IPS-11a (cell line): ENCODE results near the gene LDLRAD3.
"Not testable (repeated sequence)": the region's sequence is repeated elsewhere in the genome, so short reads cannot be mapped to it uniquely, and the experiment has no call there.

Source experiments
- H3K4me3 ChIP-seq: one replicate; pipeline ENCODE4 v1.5.1; 2013; ENCODE audit warnings: low read depth, low read length, control low read depth

LDLRAD3 gene

DNA sequence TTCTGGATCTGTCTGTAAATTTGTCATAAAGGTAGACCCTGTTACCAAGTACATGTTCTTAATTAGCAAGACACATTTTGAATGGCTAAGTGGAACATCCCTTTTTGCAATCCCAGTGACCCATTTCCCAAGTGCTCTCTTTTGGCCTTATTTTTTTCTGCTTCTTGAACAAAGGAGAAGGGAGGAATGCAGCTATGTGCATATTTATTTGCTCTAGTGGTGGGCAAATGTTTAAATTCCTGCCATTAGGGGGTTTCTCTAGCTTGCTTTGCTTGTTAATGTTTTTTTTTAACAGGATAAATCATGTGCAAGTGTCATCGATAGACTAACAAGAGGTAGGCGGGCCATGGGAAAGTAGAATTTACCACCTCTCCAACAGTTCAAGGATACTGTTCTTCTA lies 209.7 kb downstream of the LDLRAD3 start:
- H3K4me3 ChIP-seq, result no peak overlapping the region

- H3K4me3 ChIP-seq, result no peak overlapping the region
Observed at GRCh38 chr11:36155124-36155561, 211.3 kb downstream of the LDLRAD3 start.

- H3K4me3 ChIP-seq, result no peak overlapping the region
Observed at GRCh38 chr11:36155770-36156160, 211.9 kb downstream of the LDLRAD3 start.

GRCh38 chr11:36156161-36156816 lies 212.4 kb downstream of the LDLRAD3 start:
- no peak overlapping the region for H3K4me3 ChIP-seq

- no peak overlapping the region for H3K4me3 ChIP-seq
Observed at GRCh38 chr11:36156817-36157519, 213.1 kb downstream of the LDLRAD3 start.

- no peak overlapping the region for H3K4me3 ChIP-seq
Observed at GRCh38 chr11:36160091-36160490, 216.2 kb downstream of the LDLRAD3 start.

DNA sequence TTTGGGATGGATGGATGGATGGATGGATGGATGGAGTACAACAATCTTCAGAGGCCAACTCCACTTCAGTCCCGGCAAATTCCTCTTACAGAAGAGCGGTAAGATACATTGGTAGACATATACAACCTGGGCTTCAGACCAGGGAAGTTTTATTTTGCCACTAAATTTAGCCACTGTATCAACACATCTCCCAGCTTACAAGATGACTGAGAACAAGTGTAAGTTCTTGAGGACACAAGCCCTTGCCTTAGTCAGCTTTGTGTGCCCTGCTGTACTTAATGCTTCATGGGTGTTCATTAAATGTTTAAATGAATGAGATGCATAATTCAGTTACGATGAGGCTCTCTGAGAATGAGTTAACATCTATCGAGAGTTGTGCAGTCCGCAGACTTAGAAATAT lies 217.7 kb downstream of the LDLRAD3 start:
- H3K4me3 ChIP-seq, result no peak overlapping the region

GRCh38 chr11:36162006-36162882 lies 218.4 kb downstream of the LDLRAD3 start:
- no peak overlapping the region for H3K4me3 ChIP-seq

GRCh38 chr11:36162883-36163434 lies 219.1 kb downstream of the LDLRAD3 start:
- H3K4me3 ChIP-seq, result no peak overlapping the region

DNA sequence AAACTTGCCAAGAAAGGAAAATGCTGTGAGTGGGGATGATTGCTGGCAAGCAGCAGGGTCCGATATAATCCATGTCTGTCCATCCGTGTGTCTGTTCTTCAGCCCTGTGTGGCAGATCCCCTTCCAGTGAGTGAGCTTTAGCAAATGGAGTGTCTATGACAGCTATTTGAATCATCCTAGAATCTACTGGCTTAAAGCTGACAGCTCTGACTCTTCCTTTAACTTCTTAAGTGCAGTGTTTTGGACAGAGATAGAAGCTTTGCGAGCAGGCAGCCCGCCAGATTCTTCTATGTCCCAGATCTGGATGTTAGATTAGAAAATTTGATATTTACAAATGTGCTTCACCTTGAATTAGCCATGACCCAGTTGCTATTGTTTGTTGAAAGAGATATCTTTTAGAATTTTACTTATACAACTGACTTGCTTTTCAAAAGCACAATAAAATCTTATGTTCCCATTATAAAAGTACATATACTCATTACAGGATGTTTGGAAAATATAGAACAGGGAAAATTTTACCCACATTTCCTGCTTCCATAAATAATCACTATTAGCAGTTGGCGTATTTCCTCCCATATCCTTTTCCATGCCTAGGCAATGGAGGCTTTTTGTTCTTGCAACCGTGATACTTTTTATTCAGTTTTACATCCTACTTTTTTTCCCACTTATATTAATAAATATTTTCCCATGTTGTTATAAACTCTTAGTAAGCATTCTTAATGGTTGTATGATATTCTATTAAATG lies 220.8 kb downstream of the LDLRAD3 start:
- no peak overlapping the region for H3K4me3 ChIP-seq

DNA sequence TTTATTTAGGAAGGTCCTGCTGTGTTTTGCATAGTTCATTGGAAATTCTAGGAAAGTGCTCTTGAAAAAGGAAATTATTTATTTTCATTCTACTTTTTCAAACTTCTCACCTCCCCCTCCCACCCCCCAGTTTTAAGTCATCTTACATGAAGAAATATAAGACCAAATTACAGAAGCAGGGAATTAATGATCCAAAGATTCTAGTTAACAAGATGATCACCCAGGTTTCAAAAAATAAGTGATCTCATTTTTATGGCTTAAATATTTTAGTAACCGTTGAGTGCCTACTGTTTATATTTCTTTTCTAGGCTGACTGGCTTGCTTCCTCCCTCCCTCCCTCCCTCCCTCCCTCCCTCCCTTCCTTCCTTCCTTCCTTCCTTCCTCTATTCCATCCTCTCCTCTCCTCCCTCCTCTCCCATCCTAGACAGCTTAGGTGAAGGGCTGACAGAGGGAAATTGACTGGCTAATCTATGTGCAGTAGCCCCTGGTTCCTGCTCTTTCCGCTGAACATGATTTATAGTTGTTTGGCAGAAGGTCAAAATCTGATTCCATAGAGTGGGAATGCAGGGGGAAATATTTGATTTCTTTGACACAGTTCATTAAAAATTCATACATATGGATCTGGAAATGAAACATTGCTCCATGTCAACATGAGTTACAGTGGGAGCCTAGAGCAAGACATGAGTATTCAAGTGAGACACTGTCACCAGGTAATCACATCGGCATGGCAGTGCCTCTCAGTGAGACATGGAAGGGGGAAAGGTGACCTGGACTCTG lies 221.9 kb downstream of the LDLRAD3 start:
- no peak overlapping the region for H3K4me3 ChIP-seq

GRCh38 chr11:36167073-36167472 lies 223.2 kb downstream of the LDLRAD3 start:
- H3K4me3 ChIP-seq, result no peak overlapping the region

- no peak overlapping the region for H3K4me3 ChIP-seq
Observed at GRCh38 chr11:36167729-36168128, 223.9 kb downstream of the LDLRAD3 start.

GRCh38 chr11:36177836-36178235 lies 234.0 kb downstream of the LDLRAD3 start:
- no peak overlapping the region for H3K4me3 ChIP-seq

DNA sequence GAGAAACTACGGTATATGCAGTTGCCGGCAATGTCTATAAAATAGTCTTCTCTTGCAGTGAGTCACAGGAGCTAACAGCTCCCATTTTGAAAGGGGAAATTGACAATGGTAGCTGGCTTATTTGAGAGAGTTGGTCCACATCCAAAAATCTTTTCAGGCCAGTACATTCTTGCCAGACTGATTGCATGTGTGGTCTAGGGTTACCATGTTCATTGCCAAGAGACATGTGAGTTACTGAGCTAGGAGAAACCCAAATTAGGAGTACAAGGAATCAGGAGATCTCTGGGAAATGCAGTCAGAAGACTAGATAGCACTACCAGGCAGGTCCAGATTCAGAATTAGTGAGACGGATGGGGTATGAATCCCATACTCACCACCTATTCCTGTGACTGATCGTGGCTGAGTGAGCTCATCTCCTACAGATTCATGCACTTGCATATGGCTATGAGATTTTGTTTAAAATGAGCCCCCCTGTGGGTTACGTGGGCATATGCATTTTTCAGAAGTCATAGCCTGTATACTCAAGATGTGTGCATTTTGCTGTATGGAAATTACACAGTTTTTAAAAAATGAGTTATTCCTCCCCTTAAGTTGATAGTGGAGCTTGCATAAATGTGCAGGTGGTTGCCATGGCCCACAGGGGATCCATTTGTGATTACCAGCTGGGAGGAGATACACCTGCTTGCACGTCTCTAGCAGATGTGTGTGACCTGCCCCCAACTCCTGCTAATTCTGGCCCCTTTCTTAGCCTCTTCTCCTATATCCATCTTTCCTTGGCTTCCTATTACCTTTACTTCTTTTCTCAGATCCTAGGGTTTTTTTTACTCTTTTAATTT lies 242.7 kb downstream of the LDLRAD3 start:
- H3K4me3 ChIP-seq, result no peak overlapping the region

DNA sequence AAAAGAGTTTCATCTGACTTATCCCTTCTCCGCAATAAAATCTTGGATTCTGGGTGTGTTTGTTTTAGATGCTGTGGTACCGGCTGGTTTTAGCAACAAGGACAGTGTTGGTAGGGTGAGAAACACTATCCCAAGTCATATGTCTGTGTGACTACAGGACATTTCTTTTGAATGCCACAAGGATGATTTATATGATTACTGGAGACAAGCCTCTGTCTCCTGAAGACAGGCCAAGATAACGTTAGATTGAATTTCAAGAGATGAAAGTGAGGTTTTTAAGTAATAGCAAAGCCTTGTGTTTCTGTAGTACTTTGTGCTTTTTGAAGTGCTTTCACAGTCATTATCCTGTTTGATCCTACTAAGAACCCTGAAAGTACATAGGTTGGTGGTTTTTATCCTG lies 243.8 kb downstream of the LDLRAD3 start:
- H3K4me3 ChIP-seq, result no peak overlapping the region

DNA sequence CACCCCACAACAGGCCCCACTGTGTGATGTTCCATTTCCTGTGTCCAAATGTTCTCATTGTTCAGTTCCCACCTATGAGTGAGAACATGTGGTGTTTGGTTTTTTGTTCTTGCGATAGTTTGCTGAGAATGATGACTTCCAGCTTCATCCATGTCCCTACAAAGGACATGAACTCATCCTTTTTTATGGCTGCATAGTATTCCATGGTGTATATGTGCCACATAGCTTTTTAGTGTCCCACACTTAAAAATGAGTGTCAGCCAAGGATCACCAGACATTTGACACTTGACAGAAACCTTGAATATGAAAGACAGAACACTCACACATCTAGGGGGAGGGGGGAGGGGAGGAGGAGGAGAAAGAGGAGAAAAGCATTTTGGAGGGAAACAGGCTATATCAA lies 245.9 kb downstream of the LDLRAD3 start:
- not testable (repeated sequence) for H3K4me3 ChIP-seq

DNA sequence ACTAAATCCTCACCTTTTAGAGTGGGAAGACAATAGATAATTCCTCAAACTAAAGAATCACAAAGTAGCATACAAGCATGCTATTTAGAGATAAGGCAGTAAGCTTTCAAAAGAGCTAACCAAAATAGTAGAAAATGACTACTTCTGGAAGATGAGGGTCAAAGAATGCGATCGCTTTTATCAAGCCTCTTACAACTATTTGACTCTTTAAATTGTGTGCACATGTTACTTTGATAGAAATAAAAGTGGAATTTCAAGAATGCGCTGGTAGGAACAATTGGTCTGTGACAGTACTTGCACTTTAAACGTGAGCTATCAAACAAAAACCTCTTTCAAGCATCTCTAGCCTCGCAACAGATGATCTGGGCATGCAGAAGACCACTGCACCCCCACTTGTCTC lies 248.1 kb downstream of the LDLRAD3 start:
- H3K4me3 ChIP-seq, result no peak overlapping the region
